Breast epithelium (tissue), 4 donors: ENCODE results near the gene LAMTOR3. TPM values are rescaled to one million over a fixed set of nuclear protein-coding genes. Genes with fewer than 3 reads are reported as not detected.

Experiments
- DNase-seq, 2 donors: peaks; one replicate each; pipeline ENCODE4 v3.0.0-alpha.2; 2019; ENCODE audit warnings: low spot score in 2 of 2
- H3K27ac ChIP-seq, 2 donors: fragments of 200-600 bp; sonication (generic) in 1 of 2; one replicate each; pipeline ENCODE4 v1.5.1; 2016 to 2019; ENCODE audit warnings: mild to moderate bottlenecking in 1 of 2
- H3K27me3 ChIP-seq, 2 donors: fragments of 200-600 bp; sonication (generic) in 1 of 2; one replicate each; pipeline versions ENCODE4 v1.5.1 to v1.6.0; 2017 to 2019; ENCODE audit warnings: control low read depth in 1 of 2, mild to moderate bottlenecking in 1 of 2
- H3K36me3 ChIP-seq: fragments of 200-600 bp; one replicate; pipeline ENCODE4 v1.5.1; 2019
- H3K4me1 ChIP-seq, 2 donors: fragments of 200-600 bp; sonication (generic); one replicate each; pipeline ENCODE4 v1.5.1; 2016 to 2019; ENCODE audit warnings: control low read depth in 1 of 2
- H3K4me3 ChIP-seq, 3 donors: fragments of 200-600 bp; sonication (generic); 1 replicate in 2 of 3; 2 replicates in 1 of 3; pipeline ENCODE4 v1.5.1; 2016 to 2019; ENCODE audit warnings: mild to moderate bottlenecking in 3 of 3, moderate library complexity in 2 of 3
- H3K9me3 ChIP-seq, 2 donors: fragments of 200-600 bp; sonication (generic) in 1 of 2; one replicate each; pipeline ENCODE4 v1.5.1; 2016 to 2019; ENCODE audit warnings: control low read depth in 1 of 2
- CTCF ChIP-seq, 3 donors: fragments of 450-650 bp; IDR thresholded peaks; one replicate each; pipeline ENCODE4 v1.5.1; 2016 to 2017; ENCODE audit warnings: antibody characterized with exemption in 3 of 3, mild to moderate bottlenecking in 3 of 3, moderate library complexity in 3 of 3
- POLR2A ChIP-seq: fragments of 450-650 bp; IDR thresholded peaks from one replicate; pipeline ENCODE4 v1.6.1; 2016; ENCODE audit warnings: antibody characterized with exemption, mild to moderate bottlenecking, moderate library complexity
- POLR2AphosphoS5 ChIP-seq, 3 donors: sonication (generic); formaldehyde crosslinking; IDR thresholded peaks; one replicate each; pipeline ENCODE4 v1.6.1; 2017; ENCODE audit warnings: antibody characterized with exemption in 3 of 3
- intact Hi-C: fragments of 100-400 bp; cut with DNase I; formaldehyde crosslinking; loops from one replicate; pipeline ENCODE4 v1.15.1; 2023; ENCODE audit warnings: low total_unique reads
- total RNA-seq, 3 donors: library from RNA; depleted of rRNA; stranded (reverse); fragments of >200 nt; gene quantifications; one replicate each; pipeline ENCODE4 v1.1.0, GENCODE V29; 2016

LAMTOR3 gene
- total RNA-seq, 3 donors from 2014 or later: 40.6 to 79.3 (median 44.0) TPM

GRCh38 chr4:99893029-99893428, 1.2 kb downstream of the LAMTOR3 start:
- no peaks in the 10 kb centered on the region for H3K27me3 ChIP-seq
- peaks cover 4% of the 10 kb centered on the region for H3K36me3 ChIP-seq
- TF ChIP-seq POLR2A (no peak), CTCF (IDR thresholded peaks at IDR 0.05) (no peak), POLR2AphosphoS5 (IDR thresholded peaks at IDR 0.05) (no peak)
- H3K4me1 ChIP-seq: no peaks in the 10 kb centered on the region
- H3K27ac ChIP-seq: no peak overlapping the region
- H3K4me3 ChIP-seq: peak overlapping the region; percentile 81 to 88 (median 83)
- intact Hi-C loops: no loop called here
- H3K9me3 ChIP-seq: no peaks in the 10 kb centered on the region
- DNase-seq: no peak

DNA sequence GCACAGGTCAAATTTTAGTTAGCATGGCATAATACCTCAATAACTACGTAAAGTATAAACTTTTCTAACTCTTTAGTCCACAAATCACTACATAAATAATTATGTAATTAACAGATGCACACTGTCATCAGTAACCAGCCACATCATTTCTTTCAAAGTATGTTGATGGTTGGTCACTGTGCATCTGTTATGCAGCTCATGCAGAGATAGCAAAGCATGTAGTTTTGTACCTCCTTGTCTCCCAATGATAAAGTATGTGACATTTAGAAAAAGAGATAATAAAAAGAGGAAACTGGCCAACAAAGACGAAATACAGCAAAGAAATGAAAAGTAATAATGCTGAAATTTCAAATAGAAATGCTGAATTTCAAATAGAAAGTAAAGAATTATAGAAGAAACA, 2.9 kb downstream of the LAMTOR3 start:
- intact Hi-C loops: no loop called here
- Histone ChIP-seq H3K27ac (no peak overlapping the region), H3K36me3 (peaks cover 4% of the 10 kb centered on the region), H3K4me3 (no peak overlapping the region), H3K9me3 (no peaks in the 10 kb centered on the region), H3K4me1 (no peaks in the 10 kb centered on the region), H3K27me3 (no peaks in the 10 kb centered on the region)
- DNase-seq: no peak
- TF ChIP-seq POLR2A (no peak), CTCF (IDR thresholded peaks at IDR 0.05) (no peak), POLR2AphosphoS5 (IDR thresholded peaks at IDR 0.05) (no peak)

- Histone ChIP-seq H3K4me1 (no peaks in the 10 kb centered on the region), H3K4me3 (no peak overlapping the region), H3K27me3 (no peaks in the 10 kb centered on the region), H3K27ac (no peak overlapping the region), H3K36me3 (peaks cover 4% of the 10 kb centered on the region), H3K9me3 (no peaks in the 10 kb centered on the region)
- no peak for DNase-seq
- intact Hi-C loops: loop anchor here (2.0 kb wide), 1 partner anchor 39 kb away; no protein-coding TSS in a partner anchor
- TF ChIP-seq POLR2AphosphoS5 (IDR thresholded peaks at IDR 0.05): no peak
These were observed 6.4 kb downstream of the LAMTOR3 start for GRCh38 chr4:99887837-99888236.

DNA sequence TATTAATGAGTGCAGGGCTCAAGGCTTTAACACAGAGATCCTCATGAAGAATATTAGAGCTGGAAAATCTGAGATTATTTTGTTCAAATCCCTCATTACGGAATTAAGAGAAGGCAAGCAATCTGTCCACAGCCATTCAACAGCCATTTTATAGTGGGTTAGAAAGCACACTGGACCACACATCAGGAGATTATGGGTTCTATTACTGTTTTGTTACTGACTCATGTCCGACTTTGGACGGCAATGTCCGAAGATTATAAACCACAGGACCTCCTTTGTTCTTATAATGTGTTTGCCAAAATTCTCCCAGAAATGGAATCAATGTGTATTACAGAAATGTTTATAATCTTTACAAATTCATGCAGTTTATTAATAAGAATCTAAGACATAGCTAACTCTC, 8.1 kb downstream of the LAMTOR3 start:
- no peak overlapping the region for H3K4me3 ChIP-seq
- no peaks in the 10 kb centered on the region for H3K27me3 ChIP-seq
- TF ChIP-seq POLR2AphosphoS5 (IDR thresholded peaks at IDR 0.05) (no peak), CTCF (IDR thresholded peaks at IDR 0.05) (no peak), POLR2A (no peak)
- H3K9me3 ChIP-seq: no peaks in the 10 kb centered on the region
- peaks cover 8% of the 10 kb centered on the region for H3K36me3 ChIP-seq
- no peaks in the 10 kb centered on the region for H3K4me1 ChIP-seq
- intact Hi-C loops: no loop called here
- H3K27ac ChIP-seq: no peak overlapping the region
- DNase-seq: no peak

GRCh38 chr4:99885687-99886086, 8.5 kb downstream of the LAMTOR3 start:
- intact Hi-C loops: no loop called here
- no peaks in the 10 kb centered on the region for H3K4me1 ChIP-seq
- H3K36me3 ChIP-seq: peaks cover 11% of the 10 kb centered on the region
- H3K27me3 ChIP-seq: no peaks in the 10 kb centered on the region
- DNase-seq: no peak
- TF ChIP-seq CTCF (IDR thresholded peaks at IDR 0.05): no peak
- no peak for TF ChIP-seq POLR2A
- no peak for TF ChIP-seq POLR2AphosphoS5 (IDR thresholded peaks at IDR 0.05)
- no peaks in the 10 kb centered on the region for H3K9me3 ChIP-seq
- H3K27ac ChIP-seq: no peak overlapping the region
- H3K4me3 ChIP-seq: no peak overlapping the region
